ENCODE data around the gene LARP4.

LARP4 gene

GRCh38 chr12:50527359-50527726 lies 126.7 kb downstream of the LARP4 start:
- DNase-seq (ENCODE audit: low read depth), result no peak

DNA sequence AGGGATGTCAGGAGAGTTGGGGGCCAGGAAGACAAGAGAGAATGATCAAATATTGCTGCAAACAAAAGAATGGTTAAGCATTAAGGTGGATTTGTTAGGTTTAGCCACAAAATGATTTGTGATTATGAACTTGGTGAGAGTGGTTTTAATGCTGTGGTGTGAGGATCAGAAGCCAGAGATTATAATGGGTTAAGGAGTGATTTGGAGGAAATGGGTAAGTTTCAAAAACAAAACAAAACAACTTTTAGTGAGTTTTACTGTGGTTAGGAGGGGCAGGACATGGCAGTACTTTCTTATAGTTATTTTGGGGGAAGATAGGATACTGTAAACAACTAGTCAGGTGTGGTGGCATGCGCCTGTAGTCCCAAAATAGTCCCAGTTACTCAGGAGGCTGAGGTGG lies 128.1 kb downstream of the LARP4 start:
- DNase-seq (ENCODE audit: low read depth), result no peak

DNA sequence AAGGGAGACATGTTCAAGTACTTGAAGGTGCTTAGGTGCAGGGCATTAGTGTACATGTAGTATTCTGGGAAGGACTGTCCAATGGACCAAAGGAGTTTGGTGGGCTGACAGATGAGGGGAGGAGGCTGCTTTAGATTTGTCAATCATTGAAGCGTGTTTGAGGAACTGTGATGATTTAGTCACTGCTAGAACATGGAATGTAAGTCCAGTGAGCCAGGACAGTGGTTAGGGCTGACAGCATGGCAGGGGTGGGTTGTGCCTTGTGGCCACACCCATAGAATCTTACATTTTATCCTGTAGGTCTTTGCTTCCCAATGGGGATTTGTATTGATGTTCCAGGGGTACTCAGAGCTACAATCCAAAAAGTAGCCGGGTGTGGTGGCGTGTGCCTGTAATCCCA lies 128.7 kb downstream of the LARP4 start:
- no peak for DNase-seq (ENCODE audit: low read depth)

Data from HS-27A (cell line).